ENCODE measurements around the gene MYO5C.

- no peak for TF ChIP-seq CTCF (IDR thresholded peaks at IDR 0.05)
- no peak for TF ChIP-seq POLR2A (IDR thresholded peaks at IDR 0.05)
These were observed 108.7 kb downstream of the MYO5C start for GRCh38 chr15:52186651-52187486.

Measured in breast epithelium (tissue), 3 donors.